Calu3 (cell line): Measurements from ENCODE around the gene DPF3. TPM values are rescaled to one million over a fixed set of nuclear protein-coding genes. Genes with fewer than 3 reads are reported as not detected.

ENCODE experiments used
- BruUV-seq: library from RNA; stranded (reverse); fragments of 400-500 nt; replicated peaks from 2 replicates; lab custom pipeline; 2021; lab: Mats Ljungman, UMichigan
- CTCF ChIA-PET: fragments of 300-600 bp; sonication (Branson Sonifier 250); formaldehyde crosslinking; loops from one replicate; lab custom pipeline; 2022; ENCODE audit warnings: antibody characterized with exemption; lab: Charles Lee
- DNase-seq: peaks from one replicate; pipeline ENCODE4 v3.0.0; 2022
- H3K27ac Mint-ChIP-seq: one replicate; pipeline ENCODE4 v1.8.0; 2022; ENCODE audit warnings: mixed read lengths; ENCODE audit not compliant: unreplicated experiment
- H3K27me3 Mint-ChIP-seq: one replicate; pipeline ENCODE4 v1.8.0; 2022; ENCODE audit warnings: mixed read lengths; ENCODE audit not compliant: unreplicated experiment
- H3K36me3 Mint-ChIP-seq: one replicate; pipeline ENCODE4 v1.8.0; 2022; ENCODE audit warnings: mild to moderate bottlenecking, moderate library complexity, mixed read lengths; ENCODE audit not compliant: insufficient read depth, unreplicated experiment
- H3K4me1 Mint-ChIP-seq: one replicate; pipeline ENCODE4 v1.8.0; 2022; ENCODE audit warnings: mild to moderate bottlenecking, low read depth, mixed read lengths; ENCODE audit not compliant: unreplicated experiment
- H3K4me3 Mint-ChIP-seq: one replicate; pipeline ENCODE4 v1.8.0; 2022; ENCODE audit warnings: mild to moderate bottlenecking, low read depth, moderate library complexity, mixed read lengths; ENCODE audit not compliant: unreplicated experiment
- H3K9me3 Mint-ChIP-seq: one replicate; pipeline ENCODE4 v1.8.0; 2022; ENCODE audit warnings: low read depth, mixed read lengths; ENCODE audit not compliant: unreplicated experiment
- intact Hi-C: fragments of 100-400 bp; cut with micrococcal nuclease; formaldehyde crosslinking; loops from one replicate; pipeline ENCODE4 v1.10.0; 2022; ENCODE audit not compliant: unreplicated experiment
- total RNA-seq: library from RNA; stranded (reverse); gene quantifications from 2 replicates; pipeline ENCODE4 v1.2.3, GENCODE V29; 2022
- TF ChIP-seq, protein P1 (sequence below): fragments of 200-600 bp; IDR thresholded peaks from one replicate; pipeline ENCODE4 v1.8.0; 2022; ENCODE audit warnings: antibody characterized with exemption; ENCODE audit not compliant: unreplicated experiment

The DPF3 gene
- total RNA-seq, 1 experiment from 2014 or later: 9.6 TPM

GRCh38 chr14:72738161-72738611 is 155.7 kb downstream of the DPF3 start:
- no peaks in the 10 kb centered on the region for H3K4me1 Mint-ChIP-seq

DNA sequence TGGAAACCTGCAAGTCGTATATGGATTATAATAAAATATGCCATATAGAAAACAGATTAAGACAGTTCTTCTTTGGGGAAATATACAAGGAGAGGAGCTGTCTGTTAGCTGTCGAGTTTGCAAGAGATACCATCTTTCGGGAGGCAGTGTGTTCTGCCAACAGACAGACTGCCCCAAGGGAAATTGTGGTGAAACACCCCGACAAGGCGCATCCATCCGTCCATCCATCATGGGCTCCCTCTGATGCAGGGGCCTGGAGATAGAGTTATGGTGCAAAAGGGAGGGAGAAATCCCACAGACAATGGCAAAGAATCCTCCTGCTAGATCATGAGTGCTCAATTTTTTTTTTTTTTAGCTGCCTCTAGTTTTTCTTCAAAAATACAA is 156.3 kb downstream of the DPF3 start:
- intact Hi-C loops: loop anchor here (2.0 kb wide), 1 partner anchor 157 kb away; the partner anchor contains the start of gene DPF3
- Mint-ChIP-seq H3K27me3 (peaks cover 14% of the 10 kb centered on the region), H3K9me3 (no peaks in the 10 kb centered on the region), H3K4me3 (no peak overlapping the region), H3K27ac (no peak overlapping the region), H3K36me3 (no peaks in the 10 kb centered on the region), H3K4me1 (no peaks in the 10 kb centered on the region)
- no peak for DNase-seq
- CTCF ChIA-PET: no interaction called here
- TF ChIP-seq, protein P1, sequence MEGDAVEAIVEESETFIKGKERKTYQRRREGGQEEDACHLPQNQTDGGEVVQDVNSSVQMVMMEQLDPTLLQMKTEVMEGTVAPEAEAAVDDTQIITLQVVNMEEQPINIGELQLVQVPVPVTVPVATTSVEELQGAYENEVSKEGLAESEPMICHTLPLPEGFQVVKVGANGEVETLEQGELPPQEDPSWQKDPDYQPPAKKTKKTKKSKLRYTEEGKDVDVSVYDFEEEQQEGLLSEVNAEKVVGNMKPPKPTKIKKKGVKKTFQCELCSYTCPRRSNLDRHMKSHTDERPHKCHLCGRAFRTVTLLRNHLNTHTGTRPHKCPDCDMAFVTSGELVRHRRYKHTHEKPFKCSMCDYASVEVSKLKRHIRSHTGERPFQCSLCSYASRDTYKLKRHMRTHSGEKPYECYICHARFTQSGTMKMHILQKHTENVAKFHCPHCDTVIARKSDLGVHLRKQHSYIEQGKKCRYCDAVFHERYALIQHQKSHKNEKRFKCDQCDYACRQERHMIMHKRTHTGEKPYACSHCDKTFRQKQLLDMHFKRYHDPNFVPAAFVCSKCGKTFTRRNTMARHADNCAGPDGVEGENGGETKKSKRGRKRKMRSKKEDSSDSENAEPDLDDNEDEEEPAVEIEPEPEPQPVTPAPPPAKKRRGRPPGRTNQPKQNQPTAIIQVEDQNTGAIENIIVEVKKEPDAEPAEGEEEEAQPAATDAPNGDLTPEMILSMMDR: no peak
- BruUV-seq: no TSS peak

More at GRCh38 chr14:72738161-72738611, 155.7 kb downstream of the DPF3 start:
- H3K27me3 Mint-ChIP-seq: peaks cover 8% of the 10 kb centered on the region
- CTCF ChIA-PET: interaction anchor here (1.0 kb wide), 1 partner anchor 60 kb away, joined by 4 read pairs; no protein-coding TSS in a partner anchor
- no peak overlapping the region for H3K27ac Mint-ChIP-seq
- TF ChIP-seq, protein P1: no peak
- no peaks in the 10 kb centered on the region for H3K36me3 Mint-ChIP-seq
- intact Hi-C loops: no loop called here
- H3K9me3 Mint-ChIP-seq: no peaks in the 10 kb centered on the region
- H3K4me3 Mint-ChIP-seq: no peak overlapping the region
- BruUV-seq: no TSS peak
- DNase-seq: no peak

DNA sequence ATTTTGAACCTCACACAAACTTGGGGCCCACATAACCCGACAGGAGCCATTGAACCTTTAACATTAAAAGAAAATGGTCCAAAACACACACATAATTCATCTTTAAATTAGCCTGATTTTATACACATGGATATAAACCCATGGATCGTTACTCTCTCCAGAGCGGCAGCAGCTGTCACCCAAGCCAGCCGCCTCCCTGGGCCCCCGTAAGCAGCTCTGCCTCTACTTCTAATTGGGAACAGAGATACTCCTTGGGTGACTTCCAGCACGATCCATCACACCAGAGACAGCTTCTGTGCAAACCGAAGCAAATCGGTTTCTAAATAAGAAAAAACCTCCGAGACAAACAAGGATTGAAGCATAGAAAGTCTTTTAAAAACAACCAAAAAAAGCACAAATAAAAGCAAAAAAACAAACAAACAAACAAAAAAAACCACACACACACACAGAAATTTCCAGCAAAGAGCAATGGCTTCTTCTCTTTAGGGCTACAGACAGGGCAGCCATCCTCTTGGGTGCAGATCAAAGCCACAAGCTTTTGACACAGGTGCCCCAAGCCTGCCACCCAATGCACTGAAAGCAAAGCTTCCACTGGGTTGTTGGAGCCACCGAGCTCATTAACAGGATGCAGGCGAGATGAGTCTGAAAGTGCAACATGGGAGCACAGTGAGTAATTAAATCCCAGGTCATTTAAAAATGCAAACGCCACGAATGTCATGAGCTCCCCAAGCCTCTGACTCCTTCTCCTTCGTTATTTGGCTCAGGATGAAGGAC is 156.9 kb downstream of the DPF3 start:
- Mint-ChIP-seq H3K36me3 (no peaks in the 10 kb centered on the region), H3K9me3 (no peaks in the 10 kb centered on the region), H3K27me3 (peaks cover 19% of the 10 kb centered on the region), H3K4me3 (no peak overlapping the region), H3K4me1 (no peaks in the 10 kb centered on the region), H3K27ac (no peak overlapping the region)
- BruUV-seq: no TSS peak
- TF ChIP-seq, protein P1: no peak
- CTCF ChIA-PET: no interaction called here
- intact Hi-C loops: loop anchor here (1.0 to 2.0 kb wide), 2 partner anchors 158 to 168 kb away; partner anchors contain the start of gene DPF3
- DNase-seq: no peak

DNA sequence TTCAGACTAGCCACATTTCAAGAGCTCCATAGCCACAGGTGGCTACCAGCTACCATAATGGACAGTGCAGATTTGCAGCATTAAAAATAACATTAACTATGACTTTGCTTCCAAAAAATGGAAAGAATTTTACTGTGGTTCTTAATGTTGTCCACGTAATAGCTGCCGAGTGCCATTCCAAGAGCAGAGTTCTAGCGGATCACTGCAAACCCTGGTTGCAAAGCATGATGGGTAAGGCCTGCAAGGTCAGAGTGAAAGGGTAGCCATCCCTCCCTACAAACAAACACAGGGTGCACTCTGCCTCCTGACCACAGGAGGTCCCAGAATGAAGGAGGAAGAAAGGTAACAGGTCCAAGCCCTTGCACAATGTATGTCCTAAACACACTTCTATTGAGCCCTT is 157.6 kb downstream of the DPF3 start:
- H3K27me3 Mint-ChIP-seq: peaks cover 19% of the 10 kb centered on the region
- no peak overlapping the region for H3K27ac Mint-ChIP-seq
- H3K4me3 Mint-ChIP-seq: no peak overlapping the region
- peak; percentile 14 for DNase-seq
- BruUV-seq: no TSS peak
- H3K36me3 Mint-ChIP-seq: no peaks in the 10 kb centered on the region
- TF ChIP-seq, protein P1: peak; percentile 19
- no peaks in the 10 kb centered on the region for H3K9me3 Mint-ChIP-seq
- no peaks in the 10 kb centered on the region for H3K4me1 Mint-ChIP-seq
- intact Hi-C loops: loop anchor here (1.0 to 2.0 kb wide), 2 partner anchors 158 to 169 kb away; partner anchors contain the start of gene DPF3
- CTCF ChIA-PET: no interaction called here
